ENCODE data around the gene CLPTM1L.
"Not testable (repeated sequence)": the region's sequence is repeated elsewhere in the genome, so short reads cannot be mapped to it uniquely, and the experiment has no call there.

CLPTM1L gene

GRCh38 chr5:1374679-1375055 lies 29.8 kb upstream of the CLPTM1L start:
- TF ChIP-seq, protein P1, sequence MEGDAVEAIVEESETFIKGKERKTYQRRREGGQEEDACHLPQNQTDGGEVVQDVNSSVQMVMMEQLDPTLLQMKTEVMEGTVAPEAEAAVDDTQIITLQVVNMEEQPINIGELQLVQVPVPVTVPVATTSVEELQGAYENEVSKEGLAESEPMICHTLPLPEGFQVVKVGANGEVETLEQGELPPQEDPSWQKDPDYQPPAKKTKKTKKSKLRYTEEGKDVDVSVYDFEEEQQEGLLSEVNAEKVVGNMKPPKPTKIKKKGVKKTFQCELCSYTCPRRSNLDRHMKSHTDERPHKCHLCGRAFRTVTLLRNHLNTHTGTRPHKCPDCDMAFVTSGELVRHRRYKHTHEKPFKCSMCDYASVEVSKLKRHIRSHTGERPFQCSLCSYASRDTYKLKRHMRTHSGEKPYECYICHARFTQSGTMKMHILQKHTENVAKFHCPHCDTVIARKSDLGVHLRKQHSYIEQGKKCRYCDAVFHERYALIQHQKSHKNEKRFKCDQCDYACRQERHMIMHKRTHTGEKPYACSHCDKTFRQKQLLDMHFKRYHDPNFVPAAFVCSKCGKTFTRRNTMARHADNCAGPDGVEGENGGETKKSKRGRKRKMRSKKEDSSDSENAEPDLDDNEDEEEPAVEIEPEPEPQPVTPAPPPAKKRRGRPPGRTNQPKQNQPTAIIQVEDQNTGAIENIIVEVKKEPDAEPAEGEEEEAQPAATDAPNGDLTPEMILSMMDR (IDR thresholded peaks at IDR 0.05; ENCODE audit: borderline replicate concordance, insufficient read depth, low read depth, low read length): no peak
- H3K4me3 ChIP-seq (ENCODE audit: low read depth, low read length): no peak overlapping the region

DNA sequence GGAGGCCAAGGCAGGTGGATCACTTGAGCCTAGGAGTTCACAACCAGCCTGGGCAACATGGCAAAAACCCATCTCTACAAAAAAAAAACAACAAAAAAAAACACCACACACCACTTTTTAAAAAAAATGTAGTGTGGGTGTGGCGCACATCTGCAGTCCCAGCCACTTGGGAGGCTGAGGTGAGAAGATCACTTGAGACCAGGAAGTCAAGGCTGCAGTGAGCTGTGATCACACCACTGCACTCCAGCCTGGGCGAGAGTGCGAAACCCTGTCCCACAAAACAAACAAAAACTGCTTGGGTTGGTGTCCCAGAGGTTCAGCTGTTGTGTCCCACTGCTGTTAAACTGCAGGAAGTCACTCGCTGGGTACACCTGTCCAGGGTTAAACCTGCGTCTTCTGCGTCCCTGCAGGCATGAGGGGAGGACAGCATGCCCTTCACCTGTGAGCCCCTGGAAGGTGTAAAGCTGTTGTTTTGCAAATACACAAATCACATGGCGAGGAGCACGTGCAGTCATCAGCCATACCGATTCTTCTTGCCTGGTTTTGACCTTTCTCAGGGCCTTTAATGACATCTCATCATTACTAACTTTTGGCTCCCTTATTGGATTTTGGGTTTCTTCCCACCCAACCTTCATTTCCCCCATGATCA lies 29.3 kb upstream of the CLPTM1L start:
- TF ChIP-seq, protein P1 (IDR thresholded peaks at IDR 0.05; ENCODE audit: borderline replicate concordance, insufficient read depth, low read depth, low read length): no peak
- H3K4me3 ChIP-seq (ENCODE audit: low read depth, low read length): no peak overlapping the region

DNA sequence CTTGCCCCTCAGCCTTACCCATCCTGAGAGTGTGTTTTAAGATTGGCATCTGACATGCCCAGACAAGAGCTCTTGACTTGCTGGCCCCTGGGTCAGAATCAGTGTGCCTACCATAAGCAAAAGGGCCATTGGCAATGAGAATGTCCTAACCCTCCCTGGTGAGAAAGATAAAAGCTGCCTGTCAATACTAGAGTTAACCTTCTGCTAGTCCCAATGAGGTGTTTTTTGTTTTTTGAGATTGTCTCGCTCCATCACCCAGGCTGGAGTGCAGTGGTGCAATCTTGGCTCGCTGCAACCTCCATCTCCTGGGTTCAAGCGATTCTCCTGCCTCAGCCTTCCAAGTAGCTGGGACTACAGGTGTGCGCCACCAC lies 27.1 kb upstream of the CLPTM1L start:
- not testable (repeated sequence) for H3K4me3 ChIP-seq (ENCODE audit: low read depth, low read length)

GRCh38 chr5:1371218-1371971 lies 26.5 kb upstream of the CLPTM1L start:
- H3K4me3 ChIP-seq (ENCODE audit: low read depth, low read length): no peak overlapping the region
- TF ChIP-seq, protein P1 (IDR thresholded peaks at IDR 0.05; ENCODE audit: borderline replicate concordance, insufficient read depth, low read depth, low read length): no peak

GRCh38 chr5:1370006-1370405 lies 25.1 kb upstream of the CLPTM1L start:
- TF ChIP-seq, protein P1 (IDR thresholded peaks at IDR 0.05; ENCODE audit: borderline replicate concordance, insufficient read depth, low read depth, low read length): no peak
- H3K4me3 ChIP-seq (ENCODE audit: low read depth, low read length): no peak overlapping the region

DNA sequence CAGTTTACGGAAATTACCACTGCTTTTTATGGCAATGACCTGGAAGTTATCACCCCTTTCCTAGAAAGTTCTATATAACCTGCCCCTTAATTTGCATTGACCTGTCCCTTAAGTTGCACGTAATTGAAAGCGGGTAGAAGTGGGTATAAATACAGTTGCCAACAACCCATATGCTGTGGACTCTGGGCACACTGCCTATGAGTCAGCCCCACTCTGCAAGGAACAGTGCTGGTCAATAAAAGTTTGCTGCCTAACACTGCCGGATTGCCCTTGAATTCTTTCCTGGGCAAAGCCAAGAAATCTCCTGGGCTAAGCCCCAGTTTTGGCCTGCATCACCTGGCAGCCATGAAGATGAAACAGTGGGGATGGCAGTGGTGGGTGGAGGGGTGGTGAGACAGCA lies 23.9 kb upstream of the CLPTM1L start:
- no peak overlapping the region for H3K4me3 ChIP-seq (ENCODE audit: low read depth, low read length)
- TF ChIP-seq, protein P1 (IDR thresholded peaks at IDR 0.05; ENCODE audit: borderline replicate concordance, insufficient read depth, low read depth, low read length): no peak

DNA sequence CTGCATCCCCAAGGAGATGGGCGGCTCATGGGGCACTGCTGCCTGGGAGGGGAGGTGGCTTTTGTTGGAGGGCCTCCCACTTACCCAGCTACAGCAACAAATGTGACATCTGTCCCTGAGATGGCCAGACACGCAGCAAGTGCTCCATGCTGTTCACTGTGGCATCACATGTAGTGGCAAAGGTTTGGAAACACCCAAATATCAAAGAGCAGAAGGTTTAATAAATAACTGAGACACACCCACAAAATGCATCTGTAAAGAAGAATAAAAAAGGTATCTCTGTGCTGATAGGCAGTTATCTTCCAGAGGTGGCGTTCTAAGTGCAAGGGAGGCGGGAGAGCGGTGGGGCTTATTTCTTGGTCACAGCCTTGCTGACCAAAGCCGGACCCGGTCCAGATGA lies 23.3 kb upstream of the CLPTM1L start:
- H3K4me3 ChIP-seq (ENCODE audit: low read depth, low read length): no peak overlapping the region
- TF ChIP-seq, protein P1 (IDR thresholded peaks at IDR 0.05; ENCODE audit: borderline replicate concordance, insufficient read depth, low read depth, low read length): no peak
